Fibroblast of skin of back (primary cell): ENCODE results near the gene NF2.

Experiments used
- DNase-seq: peaks from one replicate; pipeline ENCODE4 v3.0.0-alpha.2; 2013

NF2 gene

DNA sequence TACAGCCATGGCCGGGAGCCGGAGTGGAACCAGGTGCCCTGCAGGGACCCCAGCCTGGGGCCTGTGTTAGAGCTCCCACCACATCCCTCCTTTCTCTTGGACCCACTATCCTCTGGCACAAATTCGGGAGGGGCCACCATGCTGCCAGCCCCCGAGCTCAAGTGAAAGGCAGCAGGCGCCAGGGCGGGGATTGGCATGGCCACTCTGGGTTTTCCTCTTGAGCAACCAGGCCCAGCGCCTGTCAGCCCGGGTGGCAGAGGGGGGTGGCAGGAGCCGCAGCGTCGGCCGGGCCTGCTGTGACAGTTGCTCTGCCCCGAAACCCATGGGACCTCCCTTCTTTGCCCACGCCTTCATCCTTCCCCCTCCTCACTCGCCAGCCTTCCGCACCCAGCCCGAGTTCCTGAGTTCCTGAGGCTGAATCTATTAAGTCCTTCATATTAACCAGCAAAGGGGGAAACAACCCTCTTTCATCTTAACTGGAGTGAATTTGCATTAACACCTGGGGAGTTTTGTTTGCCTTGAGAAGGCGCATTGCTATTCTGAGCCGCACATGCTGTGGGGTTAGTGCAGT lies 99.6 kb downstream of the NF2 start:
- DNase-seq = no peak

DNA sequence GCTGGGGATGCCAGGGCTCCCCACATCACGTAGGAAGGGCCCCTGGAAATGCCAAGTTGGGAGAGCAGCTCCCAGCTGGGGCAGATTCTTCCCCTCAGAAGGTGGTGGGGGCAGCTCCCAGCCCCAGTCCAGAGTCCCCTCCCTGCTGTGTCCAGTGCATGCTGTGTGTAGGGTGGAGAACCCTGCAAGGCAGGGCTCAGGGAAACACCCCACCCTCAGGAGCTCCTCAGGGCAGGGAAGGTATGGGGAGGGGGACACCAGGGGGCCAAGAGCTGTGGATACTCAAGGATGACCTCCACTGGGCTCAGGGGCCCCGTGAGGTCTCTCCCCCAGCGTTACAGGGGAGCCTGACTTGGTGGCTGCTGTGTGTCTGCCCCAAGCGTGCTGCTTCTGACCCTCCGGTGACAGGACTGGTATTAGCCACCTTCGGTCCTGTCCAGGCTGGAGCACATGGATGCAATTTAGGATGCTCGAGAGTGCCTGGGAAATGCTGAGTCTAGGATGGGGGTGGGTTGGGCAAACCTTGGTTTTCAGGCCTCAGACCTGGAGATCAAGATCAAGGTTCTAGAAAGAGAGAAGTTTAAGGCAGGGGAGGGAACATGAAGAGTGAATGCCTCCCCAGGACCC lies 100.2 kb downstream of the NF2 start:
- DNase-seq = no peak

DNA sequence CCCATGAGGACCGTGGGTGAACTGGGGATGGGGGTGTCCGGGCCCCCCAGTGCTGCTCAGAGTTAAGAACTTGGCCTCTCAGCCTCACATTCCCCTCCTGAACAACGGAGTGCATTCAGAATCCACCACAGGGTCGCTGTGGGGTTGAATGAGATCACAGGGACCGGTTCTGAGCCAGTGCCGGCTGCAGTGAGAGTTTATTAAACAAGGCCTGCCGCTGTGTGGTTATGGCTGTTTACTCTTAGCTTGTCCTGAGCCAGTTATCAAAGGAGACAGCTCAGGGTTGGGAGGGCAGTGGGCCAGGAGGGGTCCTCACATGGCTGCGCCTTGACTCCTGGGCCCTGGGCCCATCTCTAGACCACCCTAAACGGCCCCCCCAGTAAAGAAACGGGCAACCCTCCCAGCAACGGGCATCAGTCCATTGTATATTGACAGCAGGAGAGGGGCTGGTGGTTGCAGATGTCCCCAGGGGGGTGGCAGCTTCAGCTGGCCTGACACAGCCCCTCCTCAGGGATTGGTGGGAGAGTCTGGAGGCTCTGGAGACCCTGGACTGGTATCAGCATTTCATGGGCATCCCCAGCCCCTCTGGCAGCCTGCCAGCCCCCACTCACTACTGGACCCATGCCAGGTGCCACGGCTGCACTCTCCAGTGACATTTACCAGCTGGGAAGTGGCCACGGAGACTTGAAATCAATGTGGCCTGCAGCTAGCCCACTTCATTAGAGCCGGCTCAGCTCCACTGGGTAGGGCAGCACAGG lies 101.3 kb downstream of the NF2 start:
- no peak for DNase-seq

DNA sequence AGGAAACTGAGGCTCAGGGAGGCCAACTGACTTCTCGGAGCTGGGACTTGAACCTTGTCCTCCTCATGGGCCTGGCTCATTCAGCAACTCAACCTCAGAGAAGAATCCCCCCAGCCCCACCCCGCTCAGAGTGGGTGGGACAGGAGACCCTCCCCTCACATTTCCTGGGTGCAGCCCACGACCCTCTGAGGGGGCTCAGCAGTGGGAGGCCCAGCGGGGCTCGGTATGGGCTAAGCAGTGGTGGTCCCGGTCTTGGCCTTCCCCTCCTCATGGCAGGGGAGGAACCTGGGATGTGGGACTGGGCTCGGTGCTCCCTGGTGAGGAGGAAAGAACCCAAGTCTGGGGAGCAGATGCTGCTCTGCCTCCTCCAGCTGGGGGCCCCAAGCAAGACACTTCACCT lies 102.2 kb downstream of the NF2 start:
- DNase-seq = no peak

DNA sequence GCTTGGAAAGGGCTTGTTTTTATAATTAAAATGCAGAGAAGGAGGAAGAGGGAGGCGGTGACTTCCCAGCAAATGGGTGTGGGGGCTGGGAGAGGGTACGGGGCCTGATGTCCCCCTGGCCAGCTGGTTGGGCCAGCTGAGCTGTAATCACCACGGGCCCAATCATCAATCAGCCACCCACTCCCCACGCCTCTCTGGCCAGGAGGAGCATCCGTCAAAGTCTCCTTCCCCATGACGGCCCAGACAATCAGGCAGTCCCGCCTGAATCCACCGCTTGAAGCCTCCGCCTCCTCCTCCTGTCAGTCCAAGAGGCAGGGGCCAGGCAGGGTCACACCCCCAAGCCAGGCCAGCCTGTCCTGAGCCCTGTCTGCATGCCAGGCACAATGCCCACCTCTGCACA lies 103.1 kb downstream of the NF2 start:
- no peak for DNase-seq

- DNase-seq = no peak
These were observed 103.6 kb downstream of the NF2 start for GRCh38 chr22:29707010-29707409.

- DNase-seq = no peak
These were observed 104.0 kb downstream of the NF2 start for GRCh38 chr22:29707471-29707870.

DNA sequence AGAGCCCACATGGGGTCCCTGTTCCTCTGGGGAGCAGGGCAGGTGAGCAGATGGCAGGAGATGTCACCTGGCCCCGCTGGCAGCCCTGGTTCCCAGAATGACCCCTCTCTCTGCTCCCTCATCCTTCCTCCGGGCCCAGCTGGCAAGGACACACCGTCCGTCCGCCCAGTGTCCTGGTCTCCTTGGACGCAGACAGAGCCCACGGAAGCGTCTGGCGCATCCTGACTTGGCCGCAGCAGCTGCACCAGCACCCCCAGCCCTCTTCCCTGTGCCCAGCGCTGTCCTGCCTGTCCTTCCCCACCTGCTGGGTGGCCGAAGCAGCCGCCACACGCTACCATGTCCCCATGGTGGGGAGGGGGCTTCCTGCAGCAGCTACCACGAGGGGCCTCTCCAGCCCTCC lies 106.8 kb downstream of the NF2 start:
- DNase-seq = no peak

DNA sequence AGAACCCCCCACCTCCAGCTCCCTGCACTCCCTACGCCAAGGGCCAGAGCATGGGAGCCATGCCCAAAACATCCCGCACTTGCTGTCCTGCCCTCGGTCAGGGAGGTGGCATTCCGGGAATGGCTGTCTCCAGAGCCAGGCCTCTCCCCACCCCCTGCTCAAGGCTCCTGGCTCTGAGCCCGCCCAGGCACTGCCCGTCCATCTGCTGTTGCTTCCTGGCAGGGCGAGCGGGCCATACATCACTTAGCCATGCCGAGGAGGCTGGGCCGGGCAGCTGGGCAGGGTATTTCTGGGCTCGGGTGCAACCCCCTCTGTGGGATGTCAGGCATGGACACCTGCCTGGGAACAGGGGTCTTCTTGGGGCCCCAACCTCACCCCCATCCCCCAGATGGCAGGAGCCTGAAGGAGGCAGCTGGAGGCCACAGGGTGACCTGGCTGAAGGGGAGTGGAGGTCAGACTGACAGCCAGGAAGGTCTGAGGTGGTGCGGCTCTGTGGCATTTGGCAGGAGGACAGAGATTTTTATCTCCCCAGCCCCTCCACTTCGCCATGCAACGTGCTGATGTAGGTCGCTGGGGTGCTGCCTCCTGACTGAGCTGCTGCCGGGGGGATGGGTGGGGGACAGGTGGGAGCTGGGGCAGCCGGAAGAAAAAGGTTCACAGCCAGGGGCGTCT lies 107.6 kb downstream of the NF2 start:
- DNase-seq = no peak

DNA sequence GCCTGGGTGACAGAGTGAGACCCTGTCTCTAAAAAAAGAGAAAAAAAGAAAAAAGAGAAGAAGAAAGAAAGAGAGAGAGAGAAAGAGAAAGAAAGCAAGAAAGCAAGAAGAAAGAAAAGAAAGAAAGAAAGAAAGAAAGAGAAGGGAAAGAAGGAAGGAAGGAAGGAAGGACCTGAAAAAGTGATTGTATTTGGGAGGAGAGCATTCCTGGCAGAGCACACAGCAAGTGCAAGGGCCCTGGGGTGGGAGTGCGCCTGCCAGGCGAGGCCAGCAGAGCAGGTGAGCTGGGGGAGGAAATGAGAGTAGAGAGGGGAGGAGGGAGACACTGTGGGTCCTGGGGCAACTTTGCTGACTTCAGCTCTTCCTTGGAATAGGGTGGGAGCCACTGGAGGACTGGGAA lies 108.7 kb downstream of the NF2 start:
- DNase-seq = no peak

DNA sequence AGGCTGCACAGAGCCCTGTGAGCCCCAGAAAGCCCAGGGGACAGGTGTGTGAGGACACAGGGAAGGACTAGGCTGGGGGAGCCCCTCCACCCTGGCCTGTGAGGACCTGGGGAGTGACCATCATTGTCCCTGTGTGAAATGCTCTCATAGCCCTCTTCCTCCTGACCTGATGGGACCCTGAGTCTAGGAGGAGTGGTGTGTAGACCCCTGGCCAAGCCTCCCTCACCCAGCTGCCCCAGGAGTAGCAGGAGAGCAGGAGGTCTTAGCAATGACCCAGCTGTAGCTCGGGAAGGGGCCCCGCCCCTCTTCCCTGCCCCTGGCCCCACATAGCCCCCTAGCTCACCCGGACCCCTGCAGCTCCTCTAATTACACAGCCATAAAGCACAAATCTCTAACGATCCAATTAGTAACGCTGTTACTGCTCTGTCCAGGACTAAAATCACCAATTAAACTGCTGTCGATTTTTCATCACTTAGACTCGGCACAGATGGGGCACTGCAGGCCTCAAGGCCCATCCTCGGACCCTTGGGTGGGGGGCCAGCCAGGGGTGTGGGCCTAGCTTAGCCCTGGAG lies 109.8 kb downstream of the NF2 start:
- DNase-seq = no peak

- DNase-seq = no peak
These were observed 111.8 kb downstream of the NF2 start for GRCh38 chr22:29715240-29715639.

DNA sequence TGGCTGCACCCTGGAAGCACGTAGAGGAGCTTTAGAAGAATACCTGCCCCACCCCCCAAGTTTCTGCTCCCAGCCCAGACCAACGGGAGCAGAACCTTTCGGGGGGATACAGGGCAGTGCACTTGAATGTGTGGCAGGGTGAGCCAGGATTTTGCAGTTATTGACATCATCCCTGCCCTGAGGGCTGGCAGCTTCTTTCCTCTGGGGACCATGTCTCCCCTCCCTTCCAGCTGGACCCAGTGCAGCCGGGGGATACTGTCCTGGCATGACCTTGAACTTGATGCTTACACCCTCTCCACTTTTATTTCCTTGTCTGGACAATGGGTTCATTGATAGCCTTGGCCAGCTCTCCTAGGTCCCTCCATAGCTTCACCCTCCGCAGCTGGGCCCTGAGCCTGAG lies 112.3 kb downstream of the NF2 start:
- DNase-seq = no peak

- DNase-seq = peak; percentile 71
These were observed 113.5 kb downstream of the NF2 start for GRCh38 chr22:29716814-29717545.

GRCh38 chr22:29717789-29718188 lies 114.4 kb downstream of the NF2 start:
- DNase-seq = no peak

DNA sequence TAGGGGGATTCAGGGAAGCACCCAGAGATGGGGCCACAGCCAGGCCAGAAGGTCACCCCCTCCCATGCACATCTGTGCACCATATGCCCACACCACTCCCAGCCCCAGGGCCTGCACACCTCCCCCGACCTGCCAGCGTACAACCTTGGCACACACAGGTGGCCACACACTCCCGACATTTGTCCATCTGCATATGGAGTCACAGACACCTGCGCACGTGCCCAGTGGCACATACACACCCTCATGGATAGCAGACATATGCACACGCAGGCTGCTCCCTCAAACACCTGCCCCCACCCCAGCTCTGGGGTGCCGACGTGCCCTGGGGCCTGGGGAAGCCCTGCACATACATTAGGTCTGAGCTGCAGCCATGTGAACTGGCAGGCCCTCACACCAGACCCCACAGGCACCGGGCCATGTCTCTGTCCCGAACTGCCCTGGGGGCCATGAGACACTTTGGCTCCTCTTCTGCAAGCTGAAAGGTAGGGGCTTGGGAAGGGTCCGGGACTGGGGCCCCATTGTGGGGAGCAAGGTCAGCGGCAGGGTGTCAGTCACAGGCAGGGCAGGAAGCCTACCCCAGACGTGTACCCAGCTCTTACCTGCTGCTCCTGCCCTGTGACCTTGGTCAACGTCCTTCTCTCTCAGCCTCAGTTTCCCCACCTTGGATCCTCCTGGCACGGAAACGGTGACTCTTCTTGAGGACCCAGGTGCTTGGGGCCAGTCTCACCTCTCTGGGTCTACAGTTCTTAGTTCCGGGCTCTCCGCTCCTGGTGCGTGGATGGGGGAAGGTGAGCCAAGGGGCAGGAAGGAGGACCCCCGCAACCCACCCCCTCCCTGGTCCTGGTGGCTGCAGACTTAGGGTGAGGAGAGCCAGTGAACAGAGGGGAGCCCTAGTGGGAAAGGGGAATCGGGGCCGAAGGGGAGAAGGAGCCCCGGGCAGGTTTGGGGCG lies 115.8 kb downstream of the NF2 start:
- DNase-seq = no peak

GRCh38 chr22:29719899-29720645 lies 116.6 kb downstream of the NF2 start, which contains the start of gene CABP7:
CABP7 (plus strand) TSS chr22:29720003; CDS start chr22:29720425, 422 bp downstream.
- DNase-seq = no peak

- DNase-seq = no peak
These were observed 117.4 kb downstream of the NF2 start for GRCh38 chr22:29720811-29721323.

DNA sequence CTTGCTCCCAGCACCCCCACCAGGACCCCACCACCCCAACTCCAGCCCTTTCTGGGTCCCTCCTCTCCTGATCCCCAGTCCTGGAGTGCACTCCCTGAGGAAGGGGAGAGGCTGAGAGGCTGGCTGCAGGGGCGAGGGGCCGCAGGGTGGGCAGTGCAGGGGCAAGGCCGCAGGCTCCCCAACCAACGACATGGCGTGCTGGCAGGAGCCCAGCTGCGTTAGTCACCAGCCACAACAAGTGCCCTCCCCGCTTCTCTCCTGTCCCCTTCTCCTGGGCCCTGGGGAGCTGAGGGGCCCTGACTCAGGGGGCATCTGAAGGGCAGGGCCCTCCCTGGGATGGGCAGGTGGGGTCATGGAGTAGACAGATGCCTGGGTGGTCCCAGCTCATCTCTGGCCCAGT lies 118.7 kb downstream of the NF2 start:
- DNase-seq = no peak

DNA sequence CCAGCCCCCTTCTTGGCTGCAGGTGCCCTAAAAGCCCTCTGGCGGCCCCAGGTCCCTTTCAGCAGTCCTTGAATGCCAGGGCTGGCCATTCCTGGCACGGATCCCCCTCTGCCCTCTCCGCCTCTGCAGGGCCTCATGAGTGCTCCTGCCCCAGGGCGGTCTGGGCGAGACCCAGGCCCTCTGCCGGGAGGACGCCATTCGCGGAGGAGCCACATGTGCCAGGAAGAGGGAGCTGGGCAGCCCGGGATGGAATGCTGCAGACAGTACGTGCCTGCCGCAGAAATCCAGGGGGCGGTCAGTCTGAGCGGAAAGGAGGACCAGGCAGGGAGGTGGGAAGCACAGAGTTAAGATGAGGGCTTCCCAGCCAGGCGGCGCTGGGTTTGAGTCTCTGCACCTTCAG lies 119.2 kb downstream of the NF2 start:
- DNase-seq = no peak
